Hepatocyte (in vitro differentiated cells): ENCODE data around the gene SWSAP1. TPM values are rescaled to one million over a fixed set of nuclear protein-coding genes. Genes with fewer than 3 reads are reported as not detected.
"Not testable (repeated sequence)": the region's sequence is repeated elsewhere in the genome, so short reads cannot be mapped to it uniquely, and the experiment has no call there.

ENCODE experiments used
- DNase-seq: peaks from one replicate; pipeline ENCODE4 v3.0.0-alpha.2; 2016; ENCODE audit warnings: low spot score
- H2AFZ ChIP-seq: fragments of 200-600 bp; sonication (generic); 2 replicates; pipeline ENCODE4 v1.6.0; 2016; ENCODE audit warnings: antibody characterized with exemption, mild to moderate bottlenecking
- H3K27ac ChIP-seq: fragments of 200-600 bp; sonication (generic); 2 replicates; pipeline ENCODE4 v1.5.1; 2016; ENCODE audit warnings: mild to moderate bottlenecking
- H3K27me3 ChIP-seq: fragments of 200-600 bp; sonication (generic); 2 replicates; pipeline ENCODE4 v1.6.1; 2016
- H3K36me3 ChIP-seq: fragments of 200-600 bp; sonication (generic); replicated peaks from 2 replicates; pipeline ENCODE4 v1.5.1; 2016; ENCODE audit warnings: low read depth; ENCODE audit not compliant: insufficient read depth
- H3K4me1 ChIP-seq: fragments of 200-600 bp; sonication (generic); 2 replicates; pipeline ENCODE4 v1.5.1; 2016; ENCODE audit warnings: mild to moderate bottlenecking, moderate library complexity; ENCODE audit not compliant: insufficient read depth
- H3K4me2 ChIP-seq: fragments of 200-600 bp; sonication (generic); 2 replicates; pipeline ENCODE4 v1.6.0; 2016
- H3K4me3 ChIP-seq: fragments of 200-600 bp; sonication (generic); 2 replicates; pipeline ENCODE4 v1.5.1; 2016; ENCODE audit warnings: mild to moderate bottlenecking
- H3K79me2 ChIP-seq: fragments of 200-600 bp; sonication (generic); 2 replicates; pipeline ENCODE4 v1.6.0; 2017; ENCODE audit warnings: mild to moderate bottlenecking
- H3K9me2 ChIP-seq: fragments of 200-600 bp; sonication (generic); replicated peaks from 2 replicates; pipeline ENCODE4 v1.6.0; 2017; ENCODE audit warnings: mild to moderate bottlenecking; ENCODE audit not compliant: insufficient read depth
- H3K9me3 ChIP-seq: fragments of 200-600 bp; sonication (generic); 2 replicates; pipeline ENCODE4 v1.5.1; 2016; ENCODE audit warnings: low read depth, mild to moderate bottlenecking
- H4K20me1 ChIP-seq: fragments of 200-600 bp; sonication (generic); 2 replicates; pipeline ENCODE4 v1.6.0; 2016; ENCODE audit warnings: mild to moderate bottlenecking; ENCODE audit not compliant: insufficient read depth, poor library complexity, severe bottlenecking
- CTCF ChIP-seq: fragments of 200-600 bp; sonication (generic); IDR thresholded peaks from 2 replicates; pipeline ENCODE4 v1.5.1; 2016; ENCODE audit warnings: antibody characterized with exemption, mild to moderate bottlenecking; ENCODE audit not compliant: poor library complexity
- EZH2 ChIP-seq: fragments of 200-600 bp; sonication (generic); IDR thresholded peaks from 2 replicates; pipeline ENCODE4 v1.6.1; 2016; ENCODE audit warnings: antibody characterized with exemption, mild to moderate bottlenecking, borderline replicate concordance
- EZH2phosphoT487 ChIP-seq: fragments of 200-600 bp; sonication (generic); IDR thresholded peaks from one replicate; pipeline ENCODE4 v1.6.1; 2018; ENCODE audit warnings: antibody characterized with exemption, mild to moderate bottlenecking, low read depth, moderate library complexity; ENCODE audit not compliant: unreplicated experiment, severe bottlenecking
- WGBS: methylation state at CpG from one replicate; pipeline ENCODE4 v1.1.6; 2016; ENCODE audit warnings: low lambda C conversion rate; ENCODE audit errors: missing lambda C conversion rate; 5-methylcytosine and 5-hydroxymethylcytosine counted together
- polyA plus RNA-seq: library from polyadenylated mRNA; unstranded; fragments of >200 nt; fragmentation: Nextera tagmentation; extraction: Ambion mirVana; gene quantifications from 2 replicates; pipeline ENCODE4 v1.2.1, GENCODE V29; 2016
- total RNA-seq: library from RNA; depleted of rRNA; stranded (reverse); fragments of >200 nt; gene quantifications from 2 replicates; pipeline ENCODE4 v1.2.3, GENCODE V29; 2014

SWSAP1 gene
- total and polyA plus RNA-seq, 2 experiments from 2014 or later = 2.2 to 4.0 TPM

GRCh38 chr19:11339254-11340098 is 35.0 kb upstream of the SWSAP1 start, which contains the start of gene RAB3D:
Gene RAB3D, minus strand, starts transcription at chr19:11339657. Its CDS starts 2,258 bp downstream, at chr19:11337399.
- Histone ChIP-seq H3K4me2 (peak within 1 kb of the TSS; percentile 89), H3K9me3 (no peaks in the 10 kb centered on the region), H3K27ac (peak within 1 kb of the TSS; percentile 83), H2AFZ (peak within 1 kb of the TSS; percentile 58), H3K27me3 (no peaks in the 10 kb centered on the region), H3K79me2 (peaks cover 46% of the 10 kb centered on the region), H3K9me2 (no peaks in the 10 kb centered on the region), H3K36me3 (no peaks in the 10 kb centered on the region), H4K20me1 (peaks cover 4% of the 10 kb centered on the region), H3K4me1 (peaks cover 5% of the 10 kb centered on the region), H3K4me3 (peak within 1 kb of the TSS; percentile 93)
- peak; percentile 97 for DNase-seq
- TF ChIP-seq CTCF = no peak
- no peak for TF ChIP-seq EZH2
- TF ChIP-seq EZH2phosphoT487 = no peak
- WGBS = 12% methylated on average over 43 of the region's 53 CpGs

GRCh38 chr19:11340099-11340467 is 34.4 kb upstream of the SWSAP1 start:
- H3K9me2 ChIP-seq, H3K27me3 ChIP-seq, H3K4me3 ChIP-seq, H3K4me1 ChIP-seq, H4K20me1 ChIP-seq, H3K36me3 ChIP-seq, DNase-seq, H3K9me3 ChIP-seq: not testable (repeated sequence)
- peak overlapping the region; percentile 53 for H2AFZ ChIP-seq
- peak overlapping the region; percentile 89 for H3K4me2 ChIP-seq
- WGBS = 97% methylated on average over 8 of the region's 8 CpGs
- peaks cover 42% of the 10 kb centered on the region for H3K79me2 ChIP-seq
- H3K27ac ChIP-seq = peak overlapping the region; percentile 54

GRCh38 chr19:11342429-11342828 is 32.0 kb upstream of the SWSAP1 start:
- Histone ChIP-seq H4K20me1 (peaks cover 3% of the 10 kb centered on the region), H3K9me2 (no peaks in the 10 kb centered on the region), H3K27me3 (no peaks in the 10 kb centered on the region), H3K4me2 (no peak overlapping the region), H3K36me3 (no peaks in the 10 kb centered on the region), H3K4me3 (no peak overlapping the region), H3K27ac (no peak overlapping the region), H2AFZ (no peak overlapping the region), H3K79me2 (peaks cover 20% of the 10 kb centered on the region), H3K4me1 (peaks cover 15% of the 10 kb centered on the region), H3K9me3 (no peaks in the 10 kb centered on the region)
- 94% methylated on average over 3 of the region's 3 CpGs for WGBS
- no peak for DNase-seq
- no peak for TF ChIP-seq EZH2
- TF ChIP-seq EZH2phosphoT487 = no peak
- no peak for TF ChIP-seq CTCF

- DNase-seq = peak; percentile 32
- TF ChIP-seq EZH2 (no peak), CTCF (no peak), EZH2phosphoT487 (no peak)
- 63% methylated on average over 15 of the region's 15 CpGs for WGBS
- no peaks in the 10 kb centered on the region for H3K27me3 ChIP-seq
- peaks cover 9% of the 10 kb centered on the region for H3K4me1 ChIP-seq
- no peaks in the 10 kb centered on the region for H4K20me1 ChIP-seq
- H3K4me2 ChIP-seq = peak overlapping the region; percentile 81
- peak overlapping the region; percentile 43 for H3K4me3 ChIP-seq
- no peaks in the 10 kb centered on the region for H3K36me3 ChIP-seq
- no peaks in the 10 kb centered on the region for H3K9me3 ChIP-seq
- H2AFZ ChIP-seq = no peak overlapping the region
- H3K9me2 ChIP-seq = no peaks in the 10 kb centered on the region
- peak overlapping the region; percentile 70 for H3K27ac ChIP-seq
- H3K79me2 ChIP-seq = peaks cover 3% of the 10 kb centered on the region
These were observed 29.2 kb upstream of the SWSAP1 start for GRCh38 chr19:11345122-11345803.
